Cortex of kidney (tissue), 1 donor: ENCODE measurements around the gene ULK2.

ENCODE experiments used
- DNase-seq: peaks from one replicate; lab custom pipeline; 2025; lab: John Stamatoyannopoulos, UW

Gene ULK2

GRCh38 chr17:19747159-19747719 is 120.5 kb downstream of the ULK2 start:
- no peak for DNase-seq

GRCh38 chr17:19746517-19746916 is 121.2 kb downstream of the ULK2 start:
- no peak for DNase-seq

DNA sequence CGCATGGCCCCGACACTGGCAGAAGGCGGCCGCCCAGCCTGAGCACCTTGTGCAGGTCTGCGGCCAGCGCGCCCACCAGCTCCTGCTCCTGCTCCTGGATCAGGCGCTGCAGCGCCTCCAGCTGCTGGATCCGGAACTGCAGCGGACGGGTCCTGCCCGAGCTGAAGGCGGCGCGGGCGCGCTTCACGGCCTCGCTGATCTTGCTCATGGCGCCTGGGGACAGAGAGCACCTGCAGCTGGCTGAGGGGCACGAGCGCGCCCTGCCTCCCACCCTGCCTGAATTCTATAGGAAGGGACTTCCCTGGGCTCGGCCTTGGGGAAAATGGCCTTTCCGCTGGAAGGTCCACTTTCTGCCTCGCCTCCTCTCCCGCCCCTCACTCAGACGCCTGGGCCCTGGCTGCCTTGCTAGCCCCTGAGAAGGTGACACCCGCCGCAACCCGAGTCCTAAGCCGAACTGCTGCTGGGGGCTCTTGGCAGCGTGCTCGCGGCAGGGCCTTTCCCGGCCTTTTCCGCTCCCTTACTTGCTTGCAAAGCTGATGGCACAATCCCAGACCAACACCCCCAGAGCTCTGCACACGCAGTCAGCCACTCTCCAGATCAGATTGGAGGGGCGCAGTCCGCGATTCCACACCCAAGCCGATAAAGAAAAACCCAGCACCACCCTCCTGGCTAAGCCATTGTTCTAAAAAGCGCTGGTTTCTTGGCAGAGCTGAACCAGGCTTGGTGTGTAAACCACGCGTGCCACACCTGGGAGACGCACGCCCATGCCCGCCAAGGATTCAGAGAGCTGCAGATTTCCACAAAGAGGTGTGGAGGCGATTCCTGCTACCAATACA is 122.6 kb downstream of the ULK2 start:
- DNase-seq, result no peak

- no peak for DNase-seq
These were observed 123.2 kb downstream of the ULK2 start for GRCh38 chr17:19744492-19744891.

- no peak for DNase-seq
These were observed 124.3 kb downstream of the ULK2 start for GRCh38 chr17:19743101-19744100.

DNA sequence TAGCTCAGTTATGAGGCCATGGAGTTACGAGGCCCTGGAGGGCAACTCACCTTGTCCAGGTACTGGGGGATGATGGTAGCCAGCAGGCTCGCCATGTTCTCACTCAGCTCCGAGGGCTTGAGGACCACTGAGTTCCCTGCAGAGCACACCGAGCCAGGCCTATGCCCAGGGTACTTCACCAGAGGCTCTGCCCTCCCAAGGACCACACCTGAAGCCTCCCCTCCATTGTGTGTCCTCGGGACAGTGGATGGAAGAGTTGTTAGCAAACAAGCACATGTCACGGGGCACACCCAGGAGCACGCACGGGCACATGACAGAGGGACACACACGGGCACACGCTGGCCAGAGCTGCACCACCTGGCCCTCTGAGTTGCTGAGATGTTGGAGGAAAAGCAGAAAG is 125.2 kb downstream of the ULK2 start:
- no peak for DNase-seq

- no peak for DNase-seq
These were observed 125.8 kb downstream of the ULK2 start for GRCh38 chr17:19741832-19742457.

DNA sequence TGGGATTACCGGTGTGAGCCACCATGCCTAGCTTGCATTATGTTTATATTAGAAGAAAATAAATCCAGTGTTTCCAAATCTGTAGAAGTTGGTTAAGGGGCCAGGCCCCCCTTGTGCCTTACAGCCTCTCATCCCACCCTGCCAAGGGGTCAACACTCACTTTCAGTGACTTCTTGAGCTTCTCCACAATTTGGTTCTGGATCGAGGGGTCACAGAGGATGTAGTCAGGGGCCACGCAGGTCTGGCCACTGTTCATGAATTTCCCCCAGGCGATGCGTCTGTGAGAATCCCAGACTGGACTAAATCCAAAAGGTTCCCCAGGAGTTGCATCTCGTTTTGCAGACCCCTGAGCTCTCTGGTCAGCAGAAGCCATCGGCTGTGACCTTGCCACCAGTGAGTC is 126.8 kb downstream of the ULK2 start:
- no peak for DNase-seq

DNA sequence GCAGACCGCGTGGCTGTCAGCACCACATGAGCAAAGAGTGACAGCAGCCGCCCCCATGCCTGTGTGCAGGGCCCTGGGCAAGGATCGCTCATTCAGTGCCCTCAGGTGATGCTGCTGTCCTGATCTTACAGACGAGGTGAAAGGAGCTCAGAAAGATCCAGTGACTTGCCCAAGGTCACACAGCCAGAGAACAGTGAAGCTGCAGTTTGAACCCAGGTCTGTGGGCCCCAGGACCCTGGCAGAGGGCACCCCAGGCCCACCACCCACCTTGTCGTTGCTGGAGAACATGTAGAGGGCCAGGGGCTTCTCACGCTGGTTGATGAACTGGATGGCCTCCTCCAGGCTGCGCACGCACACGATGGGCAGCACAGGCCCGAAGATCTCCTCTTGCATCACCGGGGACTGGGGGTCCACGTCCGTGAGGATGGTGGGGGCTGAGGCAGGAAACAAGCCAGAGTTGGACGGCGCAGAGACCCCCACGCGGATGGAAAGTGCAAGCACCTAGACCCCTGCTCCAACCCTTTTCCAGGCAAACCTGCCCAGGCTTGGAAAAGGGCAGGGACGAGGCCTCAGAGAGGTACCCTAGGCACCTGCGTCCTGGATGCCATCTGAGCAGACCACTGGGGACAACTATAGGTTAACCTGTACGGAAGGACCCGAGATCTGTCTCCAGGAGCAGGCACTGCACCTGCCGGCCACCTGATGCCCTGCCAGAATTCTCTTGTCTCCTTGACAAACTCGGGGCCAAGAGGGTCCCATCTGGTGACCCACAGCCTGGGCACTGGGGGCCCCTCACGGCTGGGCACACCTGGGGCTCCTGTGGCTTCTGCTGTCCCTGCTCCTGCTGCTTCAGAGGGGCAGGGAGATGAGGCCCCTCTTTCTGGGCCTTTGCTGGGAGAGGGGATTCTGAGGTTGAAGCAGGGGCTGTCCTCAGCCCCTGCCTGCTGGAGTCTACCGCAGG is 128.2 kb downstream of the ULK2 start:
- DNase-seq, result no peak

DNA sequence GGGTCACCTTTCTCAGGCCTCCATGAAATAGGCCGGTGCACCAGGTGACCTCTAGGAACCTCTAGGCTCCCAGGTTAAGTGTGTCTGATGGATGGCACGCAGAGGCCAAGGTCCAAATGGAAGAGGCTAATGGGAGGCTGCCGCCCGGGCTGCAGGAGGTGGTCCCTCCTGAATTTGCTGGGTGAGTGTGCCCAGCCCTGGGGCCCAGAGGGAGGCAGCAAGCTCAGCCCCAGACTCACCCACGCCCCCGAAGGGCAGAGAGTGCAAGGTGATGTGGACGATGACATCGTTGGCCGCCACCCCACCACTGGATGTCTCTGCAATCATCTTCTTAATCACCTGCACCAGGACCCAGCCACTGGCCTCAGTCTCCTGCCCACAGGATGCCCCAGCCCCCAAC is 129.0 kb downstream of the ULK2 start:
- no peak for DNase-seq

DNA sequence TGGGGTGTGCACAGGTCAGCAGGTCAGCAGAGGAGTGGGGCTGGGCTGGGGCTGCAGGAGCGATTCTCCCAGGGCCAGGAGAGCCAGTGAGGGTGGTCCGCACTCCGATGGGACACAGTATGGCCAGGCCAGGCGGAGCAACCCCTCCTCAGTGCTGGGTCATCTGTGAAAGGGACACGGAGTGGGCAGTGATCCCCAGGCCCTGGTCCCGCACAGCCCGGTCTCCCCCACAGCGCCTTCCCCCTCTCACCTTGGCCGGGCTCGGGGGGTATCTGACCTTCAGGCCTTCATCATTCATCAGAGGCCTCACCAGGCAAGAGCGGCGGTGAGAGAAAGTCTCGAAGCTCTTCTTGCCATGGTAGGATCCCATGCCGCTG is 129.7 kb downstream of the ULK2 start:
- DNase-seq, result no peak

DNA sequence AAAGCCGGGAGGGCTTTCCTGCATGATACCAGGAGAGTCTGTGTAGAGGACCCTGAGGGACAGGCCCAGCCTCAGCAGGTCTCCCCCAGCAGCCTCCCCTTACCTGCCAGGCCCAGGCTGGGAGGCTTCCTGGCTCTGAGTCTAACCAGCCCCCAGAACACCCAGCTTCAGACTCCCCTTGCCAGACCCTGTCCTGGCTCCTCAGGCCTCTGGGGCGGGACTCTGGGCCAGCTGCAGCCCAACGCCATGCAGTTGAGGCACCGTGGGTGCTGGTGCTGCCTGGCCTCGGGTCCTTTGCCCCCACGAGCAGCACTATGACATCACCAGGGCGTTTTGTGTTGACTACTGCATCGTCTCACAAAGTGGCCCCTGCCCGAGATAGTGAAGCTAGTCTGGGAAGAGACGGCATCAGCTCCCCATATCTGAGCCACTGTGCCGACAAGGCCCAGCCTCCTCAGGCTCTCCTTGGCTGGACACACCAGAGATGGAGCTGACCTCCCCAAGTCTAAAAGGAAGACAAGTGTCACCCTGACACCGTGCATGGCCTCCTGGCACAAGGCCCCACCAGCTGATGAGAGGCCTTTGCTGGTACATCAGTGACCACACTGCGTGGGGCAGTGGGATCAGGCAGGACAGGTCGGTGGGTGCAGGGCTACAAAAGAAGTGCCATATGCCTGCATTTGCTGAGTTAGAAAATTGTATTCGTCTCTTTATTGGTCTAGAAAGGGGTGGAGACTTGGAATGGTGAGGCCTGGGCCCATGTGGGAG is 130.2 kb downstream of the ULK2 start:
- no peak for DNase-seq

DNA sequence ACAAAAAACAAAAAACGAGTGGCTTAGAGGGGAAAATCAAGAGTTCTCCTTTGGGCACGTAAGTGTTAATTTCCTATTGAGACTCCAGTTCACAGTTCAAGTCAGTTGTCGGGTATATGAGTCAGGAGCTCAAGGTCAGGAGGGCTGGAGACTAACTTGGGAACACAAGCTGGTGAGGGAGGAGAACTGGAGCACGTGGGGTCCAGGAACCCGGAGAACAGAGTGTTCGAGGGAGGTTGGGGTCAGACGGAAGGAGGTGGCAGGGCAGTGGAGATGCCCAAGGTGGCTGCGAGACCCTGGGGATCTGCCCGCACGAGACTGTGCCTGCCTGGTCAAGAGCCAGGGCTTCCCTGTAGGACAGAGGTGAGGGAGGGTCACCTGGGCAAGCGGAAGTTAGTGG is 131.7 kb downstream of the ULK2 start:
- no peak for DNase-seq

DNA sequence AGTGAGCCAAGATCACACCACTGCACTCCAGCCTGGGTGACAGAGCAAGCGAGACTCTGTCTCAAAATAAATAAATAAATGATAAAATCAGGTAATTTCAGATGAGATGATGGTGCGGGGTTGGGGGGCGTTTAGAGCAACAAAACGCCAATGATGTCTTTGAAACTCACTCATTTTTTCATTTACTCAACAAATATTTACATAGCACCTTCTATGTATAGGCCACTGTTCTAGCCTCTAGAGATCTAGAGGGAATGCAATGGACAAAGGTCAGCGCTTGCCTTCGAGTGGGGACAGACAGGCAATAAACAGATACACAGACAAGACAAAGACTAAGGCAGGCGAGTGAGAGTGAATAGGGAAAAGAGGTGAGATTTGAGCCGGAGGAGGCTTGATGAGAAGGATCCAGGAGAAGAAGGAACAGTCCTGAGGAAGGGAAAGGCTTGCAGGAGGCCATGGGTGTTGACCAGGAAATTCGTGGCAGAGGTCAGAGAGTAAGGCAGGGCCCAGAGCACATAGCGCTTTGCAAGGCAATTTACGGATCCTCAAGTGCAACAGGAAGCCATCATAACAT is 133.7 kb downstream of the ULK2 start:
- DNase-seq, result no peak

DNA sequence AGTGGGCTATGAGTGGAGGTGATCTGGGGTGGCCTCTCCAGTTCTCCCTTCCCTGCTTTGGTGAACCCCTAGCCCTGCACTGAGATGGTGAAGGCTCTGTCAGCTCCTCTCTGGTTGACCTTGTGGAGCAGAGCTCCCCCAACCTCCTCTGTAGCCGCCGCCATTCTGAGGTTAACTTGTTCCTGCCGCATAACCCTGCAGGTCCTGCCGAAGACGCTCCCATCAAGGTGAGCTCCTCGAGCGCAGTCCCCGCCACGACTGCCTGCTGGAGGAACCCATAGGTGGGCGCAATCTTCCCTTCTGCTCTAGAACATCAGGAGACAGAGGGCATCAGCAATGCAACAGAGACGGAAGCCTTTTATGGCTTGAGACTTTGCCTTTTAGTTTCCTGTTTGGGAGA is 136.1 kb downstream of the ULK2 start:
- DNase-seq, result no peak

DNA sequence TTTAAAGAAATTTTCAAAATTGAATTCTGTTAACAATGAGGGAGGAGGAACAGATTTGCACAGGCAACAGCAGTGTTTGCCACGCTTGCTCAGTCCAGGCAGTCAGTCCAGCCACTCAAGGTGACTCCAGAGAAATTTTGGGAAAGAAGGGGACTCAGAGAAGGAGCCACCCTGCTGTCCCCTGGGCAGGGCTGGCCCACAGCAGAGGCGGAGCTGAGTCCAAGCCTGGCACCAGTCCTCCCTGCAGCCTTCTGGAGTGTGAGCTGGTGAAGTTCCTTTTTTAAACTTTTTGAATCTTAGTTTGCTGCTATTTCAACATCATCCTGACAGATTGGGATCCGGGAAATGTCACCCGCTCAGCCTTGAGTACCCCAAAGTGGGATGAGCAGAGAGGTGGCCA is 136.9 kb downstream of the ULK2 start:
- no peak for DNase-seq

DNA sequence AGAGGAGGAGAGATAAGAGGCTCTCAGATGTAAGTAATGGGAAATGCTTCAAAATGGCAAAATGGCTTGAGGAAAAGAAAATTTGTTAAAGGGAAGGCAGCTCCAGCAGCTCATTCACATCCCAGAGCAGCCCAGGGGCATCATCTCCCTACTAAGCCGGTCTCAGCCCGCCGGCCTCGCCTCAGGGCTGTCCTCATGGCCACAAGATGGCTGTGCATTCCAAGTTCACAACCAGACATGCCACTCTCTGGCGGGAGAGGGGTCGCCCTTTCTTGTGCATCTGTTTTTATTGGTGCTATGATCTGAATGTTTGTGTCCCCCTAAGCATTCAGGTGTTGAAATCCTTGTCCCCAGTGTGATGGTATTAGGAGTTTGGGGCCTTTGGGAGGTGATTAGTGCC is 137.8 kb downstream of the ULK2 start:
- no peak for DNase-seq

- DNase-seq, result no peak
These were observed 139.6 kb downstream of the ULK2 start for GRCh38 chr17:19728084-19728495.

- no peak for DNase-seq
These were observed 140.1 kb downstream of the ULK2 start for GRCh38 chr17:19727501-19728078.
